ENCODE measurements around the gene CPZ.
"Not testable (repeated sequence)": the region's sequence is repeated elsewhere in the genome, so short reads cannot be mapped to it uniquely, and the experiment has no call there.

Gene CPZ

DNA sequence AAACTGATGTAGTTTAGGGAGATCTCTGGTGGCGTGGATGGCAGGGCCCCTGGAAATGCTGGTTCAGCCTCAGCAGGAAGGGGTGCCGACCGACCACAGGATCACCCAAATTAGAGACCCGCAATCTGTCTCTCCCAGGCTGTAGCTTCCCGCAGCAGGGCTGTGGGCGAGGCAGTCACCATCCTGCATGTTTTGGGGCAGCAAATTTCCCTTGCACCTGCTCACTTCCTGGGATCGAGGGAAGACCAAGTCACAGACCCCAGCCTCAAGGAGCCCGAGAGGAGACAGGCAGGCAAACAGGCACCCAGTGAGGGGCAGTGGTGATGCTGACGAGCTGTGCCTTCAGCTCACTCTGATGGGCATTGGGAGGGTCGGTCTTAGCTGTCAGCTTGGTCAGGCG lies 33.6 kb upstream of the CPZ start:
- Histone ChIP-seq H3K36me3 (ENCODE audit: control insufficient read depth, insufficient read depth, low read length) (no peaks in the 10 kb centered on the region), H3K27me3 (ENCODE audit: control insufficient read depth, insufficient read depth, low read length) (no peaks in the 10 kb centered on the region), H3K9me3 (ENCODE audit: control insufficient read depth, low read length) (no peaks in the 10 kb centered on the region), H3K4me3 (ENCODE audit: low read length) (no peak overlapping the region), H3K9ac (ENCODE audit: low read length) (no peak overlapping the region), H3K4me1 (ENCODE audit: control insufficient read depth, insufficient read depth, low read length) (peaks cover 3% of the 10 kb centered on the region)

DNA sequence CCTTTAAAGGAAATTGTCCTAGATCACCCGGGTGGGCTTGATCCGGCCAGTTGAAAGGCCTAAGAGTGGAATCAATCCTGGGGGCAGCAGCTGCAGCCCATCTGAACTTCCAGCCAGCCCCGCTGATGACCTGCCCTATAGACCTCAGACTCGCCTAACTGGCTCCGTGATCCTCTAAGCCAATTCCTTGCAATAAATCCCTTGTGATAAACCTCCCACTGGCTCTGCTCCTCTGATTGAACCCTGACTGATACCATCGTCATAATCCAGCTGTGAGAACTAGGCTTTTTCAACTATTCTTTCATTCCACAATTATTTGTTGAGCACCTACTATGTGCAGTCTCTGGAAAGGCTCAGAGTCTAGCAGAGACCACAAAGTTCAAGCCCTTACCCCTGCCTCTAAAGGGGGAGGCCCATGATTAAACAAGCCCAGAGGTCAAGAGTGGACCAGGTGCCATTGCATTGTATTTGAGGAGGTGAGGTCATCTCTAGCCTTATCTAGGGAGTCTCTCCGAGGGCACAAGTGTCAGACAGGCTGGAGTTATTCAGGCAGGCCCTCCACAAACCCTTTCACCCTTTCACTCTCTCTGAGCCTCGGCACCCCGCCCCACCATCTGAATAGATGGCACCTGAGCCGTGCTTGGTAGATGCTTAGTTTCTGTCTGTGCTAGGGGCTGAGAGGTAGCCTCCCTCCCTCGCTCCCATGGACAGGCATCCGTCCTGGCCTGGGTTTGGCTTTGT lies 32.9 kb upstream of the CPZ start:
- H3K4me3 ChIP-seq (ENCODE audit: low read length) = no peak overlapping the region
- no peaks in the 10 kb centered on the region for H3K9me3 ChIP-seq (ENCODE audit: control insufficient read depth, low read length)
- H3K36me3 ChIP-seq (ENCODE audit: control insufficient read depth, insufficient read depth, low read length) = no peaks in the 10 kb centered on the region
- no peak overlapping the region for H3K9ac ChIP-seq (ENCODE audit: low read length)
- H3K4me1 ChIP-seq (ENCODE audit: control insufficient read depth, insufficient read depth, low read length) = peaks cover 3% of the 10 kb centered on the region
- H3K27me3 ChIP-seq (ENCODE audit: control insufficient read depth, insufficient read depth, low read length) = no peaks in the 10 kb centered on the region

DNA sequence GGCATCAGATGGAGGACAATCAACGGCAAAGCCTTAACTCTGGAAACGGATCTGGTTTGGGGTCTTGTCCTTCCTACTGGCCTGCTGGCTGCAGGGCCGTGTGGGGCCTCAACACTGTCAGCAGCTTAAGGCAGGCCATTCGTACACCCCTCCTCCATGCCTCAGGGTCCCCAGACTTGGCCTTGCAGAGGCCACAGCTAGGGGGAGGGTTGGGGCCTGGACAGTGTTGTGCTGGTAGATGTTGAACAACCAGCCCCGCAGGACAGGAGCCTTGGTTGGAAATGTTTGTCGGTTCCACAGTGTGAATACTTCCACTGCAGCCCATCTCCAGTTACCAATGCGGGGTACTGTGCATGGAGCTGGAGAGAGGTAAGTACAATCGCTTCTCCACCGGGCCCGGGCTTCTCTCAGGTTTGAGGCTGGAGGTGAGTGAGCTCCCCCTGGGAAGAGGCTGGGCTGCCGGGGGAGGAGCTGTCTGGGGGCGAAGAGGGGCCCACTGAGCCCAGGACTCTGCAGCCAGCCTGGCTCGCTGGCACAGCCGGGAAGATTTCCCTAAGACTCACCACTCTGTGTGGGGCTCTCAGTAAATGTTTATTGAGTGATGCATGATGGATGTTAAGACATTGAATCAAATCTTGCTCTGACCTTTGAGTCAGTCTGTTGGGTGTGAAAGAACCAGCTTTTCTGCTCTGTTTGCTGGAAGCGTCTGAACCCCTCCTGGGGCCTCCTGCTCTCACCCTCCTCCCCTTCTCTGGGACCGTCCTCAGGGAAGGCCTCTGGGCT lies 32.1 kb upstream of the CPZ start:
- Histone ChIP-seq H3K9ac (ENCODE audit: low read length) (no peak overlapping the region), H3K4me3 (ENCODE audit: low read length) (no peak overlapping the region), H3K9me3 (ENCODE audit: control insufficient read depth, low read length) (no peaks in the 10 kb centered on the region), H3K27me3 (ENCODE audit: control insufficient read depth, insufficient read depth, low read length) (no peaks in the 10 kb centered on the region), H3K36me3 (ENCODE audit: control insufficient read depth, insufficient read depth, low read length) (no peaks in the 10 kb centered on the region), H3K4me1 (ENCODE audit: control insufficient read depth, insufficient read depth, low read length) (peaks cover 3% of the 10 kb centered on the region)

DNA sequence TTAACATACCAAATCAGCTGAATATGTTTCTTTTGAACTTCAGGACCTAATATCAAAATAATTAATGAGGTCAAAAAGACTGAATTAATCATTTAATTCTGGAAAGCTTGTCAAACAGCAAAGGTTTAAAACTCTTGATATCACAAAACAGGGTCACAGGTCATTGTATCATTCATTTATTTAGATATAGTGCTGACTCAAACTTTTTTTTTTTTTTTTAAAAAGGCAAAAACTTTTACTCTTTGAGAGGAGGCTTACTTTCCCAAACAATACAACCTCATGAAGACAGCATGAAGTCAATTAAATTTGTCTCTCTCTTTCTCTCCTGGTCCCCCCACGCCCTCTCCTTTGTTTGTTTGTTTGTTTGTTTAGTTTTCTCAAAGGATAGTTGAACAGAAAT lies 28.0 kb upstream of the CPZ start:
- no peaks in the 10 kb centered on the region for H3K9me3 ChIP-seq (ENCODE audit: control insufficient read depth, low read length)
- H3K27me3 ChIP-seq (ENCODE audit: control insufficient read depth, insufficient read depth, low read length) = no peaks in the 10 kb centered on the region
- H3K4me3 ChIP-seq (ENCODE audit: low read length) = no peak overlapping the region
- H3K9ac ChIP-seq (ENCODE audit: low read length) = no peak overlapping the region
- peaks cover 3% of the 10 kb centered on the region for H3K4me1 ChIP-seq (ENCODE audit: control insufficient read depth, insufficient read depth, low read length)
- no peaks in the 10 kb centered on the region for H3K36me3 ChIP-seq (ENCODE audit: control insufficient read depth, insufficient read depth, low read length)

GRCh38 chr4:8568068-8568668 lies 24.4 kb upstream of the CPZ start:
- Histone ChIP-seq H3K9me3 (ENCODE audit: control insufficient read depth, low read length) (no peaks in the 10 kb centered on the region), H3K36me3 (ENCODE audit: control insufficient read depth, insufficient read depth, low read length) (no peaks in the 10 kb centered on the region), H3K27me3 (ENCODE audit: control insufficient read depth, insufficient read depth, low read length) (no peaks in the 10 kb centered on the region), H3K9ac (ENCODE audit: low read length) (no peak overlapping the region), H3K4me1 (ENCODE audit: control insufficient read depth, insufficient read depth, low read length) (no peaks in the 10 kb centered on the region), H3K4me3 (ENCODE audit: low read length) (no peak overlapping the region)

DNA sequence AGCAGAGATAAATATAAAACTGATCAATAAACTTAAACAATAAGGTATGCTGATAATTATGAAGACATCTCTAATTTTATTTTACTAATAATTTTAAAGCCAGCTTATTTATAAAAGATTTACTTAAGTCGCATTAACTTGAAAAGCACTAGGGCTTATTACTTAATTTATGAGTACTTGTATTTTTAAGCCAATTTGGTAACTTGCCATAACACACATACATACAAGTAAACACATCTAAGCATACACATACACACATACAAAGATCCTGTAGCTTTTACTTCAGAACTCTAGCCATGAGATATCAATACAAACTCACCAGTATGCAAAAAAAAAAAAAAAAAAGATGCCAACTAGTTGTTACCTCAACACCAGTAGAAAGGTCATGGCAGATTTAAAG lies 22.4 kb upstream of the CPZ start:
- Histone ChIP-seq H3K9me3 (ENCODE audit: control insufficient read depth, low read length) (no peaks in the 10 kb centered on the region), H3K9ac (ENCODE audit: low read length) (no peak overlapping the region), H3K4me1 (ENCODE audit: control insufficient read depth, insufficient read depth, low read length) (no peaks in the 10 kb centered on the region), H3K4me3 (ENCODE audit: low read length) (no peak overlapping the region), H3K36me3 (ENCODE audit: control insufficient read depth, insufficient read depth, low read length) (no peaks in the 10 kb centered on the region), H3K27me3 (ENCODE audit: control insufficient read depth, insufficient read depth, low read length) (no peaks in the 10 kb centered on the region)

GRCh38 chr4:8571702-8572685 lies 20.6 kb upstream of the CPZ start:
- no peak overlapping the region for H3K9ac ChIP-seq (ENCODE audit: low read length)
- no peaks in the 10 kb centered on the region for H3K9me3 ChIP-seq (ENCODE audit: control insufficient read depth, low read length)
- H3K36me3 ChIP-seq (ENCODE audit: control insufficient read depth, insufficient read depth, low read length) = no peaks in the 10 kb centered on the region
- H3K27me3 ChIP-seq (ENCODE audit: control insufficient read depth, insufficient read depth, low read length) = no peaks in the 10 kb centered on the region
- H3K4me1 ChIP-seq (ENCODE audit: control insufficient read depth, insufficient read depth, low read length) = no peaks in the 10 kb centered on the region
- no peak overlapping the region for H3K4me3 ChIP-seq (ENCODE audit: low read length)

GRCh38 chr4:8573266-8573665 lies 19.3 kb upstream of the CPZ start:
- H3K36me3 ChIP-seq (ENCODE audit: control insufficient read depth, insufficient read depth, low read length) = no peaks in the 10 kb centered on the region
- H3K9me3 ChIP-seq (ENCODE audit: control insufficient read depth, low read length) = no peaks in the 10 kb centered on the region
- no peaks in the 10 kb centered on the region for H3K4me1 ChIP-seq (ENCODE audit: control insufficient read depth, insufficient read depth, low read length)
- no peak overlapping the region for H3K4me3 ChIP-seq (ENCODE audit: low read length)
- no peak overlapping the region for H3K9ac ChIP-seq (ENCODE audit: low read length)
- peaks cover 4% of the 10 kb centered on the region for H3K27me3 ChIP-seq (ENCODE audit: control insufficient read depth, insufficient read depth, low read length)

DNA sequence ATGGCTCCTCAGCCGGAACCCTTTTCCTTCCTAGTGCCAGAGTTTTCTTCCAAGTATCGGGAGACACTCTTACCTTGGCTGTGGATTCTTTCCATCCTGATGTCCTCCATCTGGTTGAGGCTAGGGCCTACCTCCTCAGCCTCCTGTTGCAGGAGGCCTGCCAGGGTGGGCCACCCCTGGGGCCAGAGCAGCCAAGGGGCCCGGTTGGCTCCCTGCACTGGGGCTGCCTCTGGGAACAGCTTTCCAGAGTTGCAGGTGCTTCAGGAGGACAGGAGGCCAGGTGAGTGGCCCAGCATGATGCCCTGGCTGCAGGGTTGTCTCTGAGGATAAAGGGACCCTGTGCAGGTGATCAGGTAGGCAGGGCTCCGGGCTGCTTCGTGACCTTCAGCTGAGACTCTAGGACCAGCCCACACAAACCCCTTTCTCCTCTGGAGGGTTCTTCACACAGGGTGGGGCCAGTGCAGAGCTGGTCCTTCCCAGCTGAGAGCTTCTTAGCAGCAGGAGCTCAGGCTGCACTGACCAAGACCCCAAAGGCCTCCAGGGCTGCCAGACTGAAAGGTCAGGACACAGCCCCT lies 17.7 kb upstream of the CPZ start:
- H3K4me1 ChIP-seq (ENCODE audit: control insufficient read depth, insufficient read depth, low read length) = no peaks in the 10 kb centered on the region
- no peaks in the 10 kb centered on the region for H3K9me3 ChIP-seq (ENCODE audit: control insufficient read depth, low read length)
- H3K9ac ChIP-seq (ENCODE audit: low read length) = no peak overlapping the region
- H3K27me3 ChIP-seq (ENCODE audit: control insufficient read depth, insufficient read depth, low read length) = peaks cover 7% of the 10 kb centered on the region
- no peak overlapping the region for H3K4me3 ChIP-seq (ENCODE audit: low read length)
- no peaks in the 10 kb centered on the region for H3K36me3 ChIP-seq (ENCODE audit: control insufficient read depth, insufficient read depth, low read length)

GRCh38 chr4:8575457-8575856 lies 17.1 kb upstream of the CPZ start:
- Histone ChIP-seq H3K4me3 (ENCODE audit: low read length) (no peak overlapping the region), H3K9ac (ENCODE audit: low read length) (no peak overlapping the region), H3K4me1 (ENCODE audit: control insufficient read depth, insufficient read depth, low read length) (no peaks in the 10 kb centered on the region), H3K9me3 (ENCODE audit: control insufficient read depth, low read length) (no peaks in the 10 kb centered on the region), H3K36me3 (ENCODE audit: control insufficient read depth, insufficient read depth, low read length) (no peaks in the 10 kb centered on the region), H3K27me3 (ENCODE audit: control insufficient read depth, insufficient read depth, low read length) (peaks cover 12% of the 10 kb centered on the region)

DNA sequence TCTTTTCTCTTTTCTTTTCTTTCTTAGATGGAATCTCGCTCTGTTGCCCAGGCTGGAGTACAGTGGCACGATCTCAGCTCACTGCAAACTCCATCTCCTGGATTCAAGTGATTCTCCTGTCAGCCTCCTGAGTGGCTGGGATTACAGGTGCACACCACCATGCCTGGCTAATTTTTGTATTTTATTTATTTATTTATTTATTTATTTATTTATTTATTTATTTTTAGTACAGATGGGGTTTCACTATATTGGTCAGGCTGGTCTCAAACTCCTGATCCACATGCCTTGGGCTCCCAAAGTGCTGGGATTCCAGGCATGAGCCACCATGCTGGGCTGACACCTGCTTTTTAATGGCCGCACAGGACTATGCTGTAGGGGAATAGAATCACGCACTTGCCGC lies 16.0 kb upstream of the CPZ start:
- H3K27me3 ChIP-seq (ENCODE audit: control insufficient read depth, insufficient read depth, low read length) = peaks cover 22% of the 10 kb centered on the region
- H3K9ac ChIP-seq (ENCODE audit: low read length); H3K4me3 ChIP-seq (ENCODE audit: low read length); H3K36me3 ChIP-seq (ENCODE audit: control insufficient read depth, insufficient read depth, low read length); H3K9me3 ChIP-seq (ENCODE audit: control insufficient read depth, low read length); H3K4me1 ChIP-seq (ENCODE audit: control insufficient read depth, insufficient read depth, low read length): not testable (repeated sequence)

Measured in mucosa of stomach (tissue), 1 donor.